Measurements from ENCODE around the gene HEBP1. TPM values are rescaled to one million over a fixed set of nuclear protein-coding genes. Genes with fewer than 3 reads are reported as not detected.
"Not testable (repeated sequence)": the region's sequence is repeated elsewhere in the genome, so short reads cannot be mapped to it uniquely, and the experiment has no call there.

The HEBP1 gene
- total RNA-seq, 2 experiments from 2014 or later, result 23.5 to 28.6 TPM

DNA sequence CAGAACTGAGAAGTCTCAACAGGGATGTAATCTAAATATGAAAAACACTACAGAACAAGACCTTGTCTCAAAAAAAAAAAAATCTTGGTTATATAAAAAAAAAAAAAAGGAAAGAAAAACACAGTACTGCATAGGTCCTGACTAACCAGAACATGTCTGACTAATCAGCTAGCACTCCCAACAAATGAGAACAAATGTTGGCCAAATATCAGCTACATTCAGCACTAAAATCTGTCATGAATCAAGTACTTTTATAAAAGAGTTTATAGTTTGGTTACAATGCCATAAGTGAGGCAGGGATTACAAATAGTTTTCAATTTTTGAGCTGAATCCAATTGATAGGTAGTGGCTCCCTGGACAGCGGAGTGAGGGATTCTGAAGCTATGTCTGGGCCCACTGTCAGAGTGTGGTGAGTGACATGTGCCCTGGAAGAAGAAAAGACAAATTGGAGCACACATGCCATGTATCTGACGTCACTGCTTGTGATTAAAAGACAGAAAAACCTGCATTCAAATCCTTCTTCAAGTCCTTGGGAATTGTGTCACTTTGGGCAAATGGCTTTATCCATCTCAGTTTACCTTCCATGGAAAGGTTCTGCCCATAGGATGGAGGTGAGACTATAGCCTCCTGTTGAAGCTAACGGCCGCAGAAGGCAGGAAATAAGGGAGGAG is 38.6 kb upstream of the HEBP1 start:
- H3K4me1 Mint-ChIP-seq, result no peaks in the 10 kb centered on the region
- DNase-seq, result no peak
- no peak overlapping the region for H3K27ac Mint-ChIP-seq
- no peak for ATAC-seq
- ChIA-PET CTCF (interaction anchor here (0.6 to 1.4 kb wide), 3 partner anchors 174 to 339 kb away, joined by 3 to 4 read pairs (median 3); no protein-coding TSS in a partner anchor), POLR2A (no interaction called here)
- H3K27me3 Mint-ChIP-seq, result peaks cover 5% of the 10 kb centered on the region
- intact Hi-C loops (cut with DNase I, micrococcal nuclease), result no loop called here
- H3K4me3 Mint-ChIP-seq, result no peak overlapping the region
- no peaks in the 10 kb centered on the region for H3K36me3 Mint-ChIP-seq (ENCODE audit: low read depth)
- H3K9me3 Mint-ChIP-seq (ENCODE audit: low read depth), result no peaks in the 10 kb centered on the region

- POLR2A ChIA-PET, result no interaction called here
- H3K27ac Mint-ChIP-seq, result no peak overlapping the region
- DNase-seq (no peak), ATAC-seq (no peak)
- CTCF ChIA-PET, result no interaction called here
- no peaks in the 10 kb centered on the region for H3K4me1 Mint-ChIP-seq
- intact Hi-C loops (cut with DNase I, micrococcal nuclease), result no loop called here
- H3K9me3 Mint-ChIP-seq (ENCODE audit: low read depth), result no peaks in the 10 kb centered on the region
- H3K4me3 Mint-ChIP-seq, result no peak overlapping the region
- H3K36me3 Mint-ChIP-seq (ENCODE audit: low read depth), result no peaks in the 10 kb centered on the region
- H3K27me3 Mint-ChIP-seq, result no peaks in the 10 kb centered on the region
Observed at GRCh38 chr12:13036881-13037280, 36.8 kb upstream of the HEBP1 start.

GRCh38 chr12:13035335-13035734 is 35.3 kb upstream of the HEBP1 start:
- H3K27me3 Mint-ChIP-seq; ATAC-seq; H3K9me3 Mint-ChIP-seq (ENCODE audit: low read depth); H3K4me1 Mint-ChIP-seq; H3K4me3 Mint-ChIP-seq; H3K36me3 Mint-ChIP-seq (ENCODE audit: low read depth); DNase-seq; intact Hi-C loops (cut with DNase I, micrococcal nuclease); POLR2A ChIA-PET; H3K27ac Mint-ChIP-seq: not testable (repeated sequence)
- CTCF ChIA-PET, result interaction anchor here (0.7 to 1.8 kb wide), 3 partner anchors 8 to 119 kb away, joined by 4 to 5 read pairs (median 4); partner anchors contain the start of gene FAM234B

GRCh38 chr12:13033476-13033875 is 33.4 kb upstream of the HEBP1 start:
- ChIA-PET POLR2A (no interaction called here), CTCF (interaction anchor here (0.6 to 1.0 kb wide), 3 partner anchors 9 to 82 kb away, joined by 3 to 4 read pairs (median 3); no protein-coding TSS in a partner anchor)
- DNase-seq, result no peak
- no peaks in the 10 kb centered on the region for H3K36me3 Mint-ChIP-seq (ENCODE audit: low read depth)
- intact Hi-C loops (cut with DNase I, micrococcal nuclease), result no loop called here
- H3K4me3 Mint-ChIP-seq, result no peak overlapping the region
- H3K27me3 Mint-ChIP-seq, result no peaks in the 10 kb centered on the region
- H3K27ac Mint-ChIP-seq, result no peak overlapping the region
- no peaks in the 10 kb centered on the region for H3K4me1 Mint-ChIP-seq
- ATAC-seq, result no peak
- H3K9me3 Mint-ChIP-seq (ENCODE audit: low read depth), result no peaks in the 10 kb centered on the region

DNA sequence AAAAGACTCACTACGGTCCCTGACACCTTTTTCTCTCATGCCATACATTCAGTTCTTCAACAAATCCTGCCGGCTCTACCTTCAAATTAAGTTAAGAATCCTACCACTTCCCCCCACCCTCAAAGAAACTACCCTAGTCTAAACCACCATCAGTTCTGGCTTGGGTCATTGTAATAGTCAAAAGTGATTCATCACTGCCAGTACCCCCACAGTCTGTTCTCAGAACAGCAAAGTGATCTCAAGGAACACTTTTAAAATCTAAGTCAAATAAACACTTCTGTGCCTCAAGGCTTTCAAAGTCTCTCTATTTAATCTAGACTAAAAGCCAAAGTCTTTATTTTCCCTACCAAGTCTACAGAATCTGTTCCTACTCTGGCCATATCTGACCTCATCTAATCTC is 32.1 kb upstream of the HEBP1 start:
- H3K27ac Mint-ChIP-seq, result no peak overlapping the region
- no peaks in the 10 kb centered on the region for H3K9me3 Mint-ChIP-seq (ENCODE audit: low read depth)
- H3K27me3 Mint-ChIP-seq, result no peaks in the 10 kb centered on the region
- intact Hi-C loops (cut with DNase I, micrococcal nuclease), result no loop called here
- no peaks in the 10 kb centered on the region for H3K36me3 Mint-ChIP-seq (ENCODE audit: low read depth)
- no peak overlapping the region for H3K4me3 Mint-ChIP-seq
- ChIA-PET POLR2A (no interaction called here), CTCF (no interaction called here)
- H3K4me1 Mint-ChIP-seq, result no peaks in the 10 kb centered on the region
- no peak for DNase-seq
- ATAC-seq, result no peak

- DNase-seq (no peak), ATAC-seq (no peak)
- H3K4me1 Mint-ChIP-seq, result no peaks in the 10 kb centered on the region
- no peak overlapping the region for H3K27ac Mint-ChIP-seq
- intact Hi-C loops (cut with DNase I, micrococcal nuclease), result no loop called here
- no peaks in the 10 kb centered on the region for H3K36me3 Mint-ChIP-seq (ENCODE audit: low read depth)
- CTCF ChIA-PET, result no interaction called here
- no peak overlapping the region for H3K4me3 Mint-ChIP-seq
- H3K27me3 Mint-ChIP-seq, result no peaks in the 10 kb centered on the region
- no peaks in the 10 kb centered on the region for H3K9me3 Mint-ChIP-seq (ENCODE audit: low read depth)
- POLR2A ChIA-PET, result no interaction called here
Observed at GRCh38 chr12:13030541-13031291, 30.7 kb upstream of the HEBP1 start.

DNA sequence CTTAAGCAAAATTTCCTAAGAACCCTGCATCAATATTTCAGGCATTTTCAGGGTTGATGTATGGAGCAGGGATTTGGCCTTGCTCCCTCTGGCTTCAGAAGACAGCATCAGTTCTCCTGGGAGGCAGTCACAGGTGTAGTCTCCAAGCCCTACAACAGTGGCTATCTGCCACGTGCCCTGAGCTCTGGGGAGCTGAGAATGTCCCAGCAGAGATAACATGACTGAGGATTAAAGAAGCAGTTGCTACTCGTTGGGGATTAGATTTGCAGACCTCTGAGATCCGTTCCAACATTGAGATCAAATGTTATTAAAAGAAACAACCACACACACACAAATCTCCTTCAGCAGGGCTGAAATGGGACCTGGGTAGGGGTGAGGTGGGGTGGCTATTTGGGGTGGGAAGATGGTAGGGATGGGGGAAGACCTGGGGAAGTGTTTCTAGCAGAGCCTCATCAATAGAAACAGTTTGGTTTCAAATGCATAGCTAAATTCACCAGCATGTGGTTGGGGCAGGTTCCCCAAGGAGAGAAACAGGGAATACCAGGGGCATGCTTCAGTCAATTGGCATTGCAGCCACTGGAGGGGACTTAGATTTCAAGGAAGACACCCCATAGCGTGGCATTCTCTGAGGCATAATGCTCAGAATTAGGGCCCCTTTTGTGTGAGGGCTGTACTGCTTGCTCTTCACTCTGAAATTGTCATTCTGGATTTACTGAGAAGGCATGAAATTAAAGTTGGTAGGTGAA is 28.9 kb upstream of the HEBP1 start:
- intact Hi-C loops (cut with DNase I, micrococcal nuclease), result no loop called here
- DNase-seq (no peak), ATAC-seq (no peak)
- no peaks in the 10 kb centered on the region for H3K4me1 Mint-ChIP-seq
- H3K36me3 Mint-ChIP-seq (ENCODE audit: low read depth), result no peaks in the 10 kb centered on the region
- ChIA-PET CTCF (no interaction called here), POLR2A (no interaction called here)
- no peak overlapping the region for H3K4me3 Mint-ChIP-seq
- H3K27me3 Mint-ChIP-seq, result peaks cover 4% of the 10 kb centered on the region
- H3K27ac Mint-ChIP-seq, result no peak overlapping the region
- H3K9me3 Mint-ChIP-seq (ENCODE audit: low read depth), result no peaks in the 10 kb centered on the region

GRCh38 chr12:13027508-13027907 is 27.4 kb upstream of the HEBP1 start:
- H3K4me3 Mint-ChIP-seq, result no peak overlapping the region
- H3K27ac Mint-ChIP-seq, result no peak overlapping the region
- H3K4me1 Mint-ChIP-seq, result no peaks in the 10 kb centered on the region
- DNase-seq, result no peak
- H3K27me3 Mint-ChIP-seq, result peaks cover 4% of the 10 kb centered on the region
- no peaks in the 10 kb centered on the region for H3K9me3 Mint-ChIP-seq (ENCODE audit: low read depth)
- intact Hi-C loops (cut with DNase I, micrococcal nuclease), result no loop called here
- no peaks in the 10 kb centered on the region for H3K36me3 Mint-ChIP-seq (ENCODE audit: low read depth)
- POLR2A ChIA-PET, result no interaction called here
- no peak for ATAC-seq
- CTCF ChIA-PET, result no interaction called here

DNA sequence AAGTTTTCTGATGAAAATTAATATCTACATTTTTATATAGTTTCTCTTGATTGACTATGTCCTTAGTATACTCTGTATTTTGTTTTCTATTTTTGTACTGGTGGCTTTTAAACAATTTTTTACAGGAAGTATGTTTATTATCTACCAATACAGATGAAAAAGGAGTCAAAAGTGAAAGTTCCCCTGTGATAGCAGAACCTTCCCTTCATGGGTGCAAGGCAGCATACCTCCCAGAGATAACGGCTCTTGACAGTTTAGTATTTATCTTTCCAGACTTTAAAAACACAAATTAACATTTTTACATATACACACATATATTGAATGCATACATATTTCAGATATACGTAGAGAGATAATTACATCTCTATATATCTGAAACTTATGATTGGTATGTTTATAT is 27.0 kb upstream of the HEBP1 start:
- Mint-ChIP-seq H3K9me3 (ENCODE audit: low read depth) (no peaks in the 10 kb centered on the region), H3K36me3 (ENCODE audit: low read depth) (no peaks in the 10 kb centered on the region), H3K27ac (no peak overlapping the region), H3K4me1 (no peaks in the 10 kb centered on the region), H3K4me3 (no peak overlapping the region), H3K27me3 (peaks cover 4% of the 10 kb centered on the region)
- intact Hi-C loops (cut with DNase I, micrococcal nuclease), result no loop called here
- ATAC-seq, result no peak
- ChIA-PET POLR2A (no interaction called here), CTCF (interaction anchor here (1.0 kb wide), 1 partner anchor 28 kb away, joined by 3 read pairs; no protein-coding TSS in a partner anchor)
- no peak for DNase-seq

- Mint-ChIP-seq H3K27ac (no peak overlapping the region), H3K9me3 (ENCODE audit: low read depth) (no peaks in the 10 kb centered on the region), H3K36me3 (ENCODE audit: low read depth) (no peaks in the 10 kb centered on the region), H3K4me3 (no peak overlapping the region), H3K27me3 (peaks cover 4% of the 10 kb centered on the region), H3K4me1 (no peaks in the 10 kb centered on the region)
- ChIA-PET CTCF (interaction anchor here (1.0 kb wide), 1 partner anchor 27 kb away, joined by 3 read pairs; no protein-coding TSS in a partner anchor), POLR2A (no interaction called here)
- no peak for DNase-seq
- no peak for ATAC-seq
- intact Hi-C loops (cut with DNase I, micrococcal nuclease), result no loop called here
Observed at GRCh38 chr12:13026286-13026685, 26.2 kb upstream of the HEBP1 start.

- Mint-ChIP-seq H3K27ac (no peak overlapping the region), H3K36me3 (ENCODE audit: low read depth) (no peaks in the 10 kb centered on the region), H3K9me3 (ENCODE audit: low read depth) (no peaks in the 10 kb centered on the region), H3K27me3 (peaks cover 4% of the 10 kb centered on the region), H3K4me1 (no peaks in the 10 kb centered on the region), H3K4me3 (no peak overlapping the region)
- intact Hi-C loops (cut with DNase I, micrococcal nuclease), result no loop called here
- POLR2A ChIA-PET, result no interaction called here
- DNase-seq (no peak), ATAC-seq (no peak)
- CTCF ChIA-PET, result interaction anchor here (0.7 to 1.3 kb wide), 3 partner anchors 9 to 195 kb away, joined by 3 to 4 read pairs (median 3); no protein-coding TSS in a partner anchor
Observed at GRCh38 chr12:13024531-13024916, 24.5 kb upstream of the HEBP1 start.

Data from activated CD4-positive, alpha-beta T cell treated with anti-CD3 and anti-CD28 coated beads for 36 hours (primary cell).